Mucosa of rectum (tissue), 2 donors: ENCODE measurements around the gene AMOTL1.
A peak's percentile ranks its signal among the peaks of the same experiment; 100 is the strongest.

ENCODE experiments used
- H3K27ac ChIP-seq, 2 donors: one replicate each; pipeline ENCODE4 v1.7.0; 2013; ENCODE audit warnings: inconsistent platforms in 2 of 2, low read depth in 2 of 2, low read length in 2 of 2
- H3K27me3 ChIP-seq, 2 donors: one replicate each; pipeline ENCODE4 v1.7.0; 2013; ENCODE audit warnings: low read length in 2 of 2; ENCODE audit not compliant: control insufficient read depth in 2 of 2, insufficient read depth in 2 of 2
- H3K36me3 ChIP-seq, 2 donors: one replicate each; pipeline ENCODE4 v1.7.0; 2013; ENCODE audit warnings: low read length in 2 of 2; ENCODE audit not compliant: control insufficient read depth in 2 of 2, insufficient read depth in 2 of 2
- H3K4me1 ChIP-seq, 2 donors: one replicate each; pipeline ENCODE4 v1.7.0; 2013; ENCODE audit warnings: low read length in 2 of 2, mild to moderate bottlenecking in 1 of 2; ENCODE audit not compliant: control insufficient read depth in 2 of 2, insufficient read depth in 2 of 2
- H3K4me3 ChIP-seq, 2 donors: one replicate each; pipeline ENCODE4 v1.7.0; 2013; ENCODE audit warnings: low read length in 2 of 2
- H3K9ac ChIP-seq, 2 donors: one replicate each; pipeline ENCODE4 v1.7.0; 2013; ENCODE audit warnings: low read length in 2 of 2, low read depth in 1 of 2, mild to moderate bottlenecking in 1 of 2
- H3K9me3 ChIP-seq, 2 donors: one replicate each; pipeline ENCODE4 v1.7.0; 2013; ENCODE audit warnings: low read length in 2 of 2; ENCODE audit not compliant: control insufficient read depth in 2 of 2
- donor health status: healthy.
- donor health status: Normal muscosa, but diverticular disease.

The AMOTL1 gene

DNA sequence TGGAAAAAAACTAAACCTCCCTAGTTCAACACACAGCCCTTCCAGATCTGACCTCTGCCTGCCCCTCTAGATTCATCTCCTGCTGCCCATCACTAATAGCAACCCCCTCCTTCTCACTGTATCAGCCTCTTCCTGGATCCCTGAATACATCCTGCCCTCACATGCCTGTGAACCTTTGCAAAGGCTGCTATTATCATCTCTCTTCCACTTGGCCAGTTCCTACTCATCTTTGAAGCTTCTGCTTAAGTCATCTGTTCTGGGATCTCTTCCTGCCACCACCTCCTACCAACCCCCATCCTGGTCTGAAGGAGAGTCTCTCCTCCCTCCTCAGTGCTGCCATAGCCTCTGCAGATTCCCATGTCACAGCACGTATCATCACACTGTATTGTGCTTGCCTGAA, 38.0 kb upstream of the AMOTL1 start:
- Histone ChIP-seq H3K9me3 (no peaks in the 10 kb centered on the region), H3K27me3 (peaks cover 15 to 21% of the 10 kb centered on the region in 2 donors)

GRCh38 chr11:94731880-94732601, 36.1 kb upstream of the AMOTL1 start:
- no peak overlapping the region for H3K27ac ChIP-seq
- no peak overlapping the region for H3K9ac ChIP-seq
- no peaks in the 10 kb centered on the region for H3K36me3 ChIP-seq
- H3K27me3 ChIP-seq = peaks cover 11 to 21% of the 10 kb centered on the region in 2 donors
- no peaks in the 10 kb centered on the region for H3K9me3 ChIP-seq
- H3K4me1 ChIP-seq = no peaks in the 10 kb centered on the region
- H3K4me3 ChIP-seq = no peak overlapping the region

More for the DNA sequence above, 38.0 kb upstream of the AMOTL1 start:
- no peak overlapping the region for H3K4me3 ChIP-seq
- no peak overlapping the region for H3K9ac ChIP-seq
- no peak overlapping the region for H3K27ac ChIP-seq
- H3K36me3 ChIP-seq = no peaks in the 10 kb centered on the region
- no peaks in the 10 kb centered on the region for H3K4me1 ChIP-seq

- no peak overlapping the region for H3K4me3 ChIP-seq
- no peaks in the 10 kb centered on the region for H3K36me3 ChIP-seq
- H3K9ac ChIP-seq = no peak overlapping the region
- peaks cover 11 to 26% of the 10 kb centered on the region in 2 donors for H3K27me3 ChIP-seq
- no peaks in the 10 kb centered on the region for H3K4me1 ChIP-seq
- no peaks in the 10 kb centered on the region for H3K9me3 ChIP-seq
- H3K27ac ChIP-seq = peak overlapping the region in 1 of 2 donors; percentile 15
Observed at GRCh38 chr11:94732617-94733281, 35.4 kb upstream of the AMOTL1 start.

DNA sequence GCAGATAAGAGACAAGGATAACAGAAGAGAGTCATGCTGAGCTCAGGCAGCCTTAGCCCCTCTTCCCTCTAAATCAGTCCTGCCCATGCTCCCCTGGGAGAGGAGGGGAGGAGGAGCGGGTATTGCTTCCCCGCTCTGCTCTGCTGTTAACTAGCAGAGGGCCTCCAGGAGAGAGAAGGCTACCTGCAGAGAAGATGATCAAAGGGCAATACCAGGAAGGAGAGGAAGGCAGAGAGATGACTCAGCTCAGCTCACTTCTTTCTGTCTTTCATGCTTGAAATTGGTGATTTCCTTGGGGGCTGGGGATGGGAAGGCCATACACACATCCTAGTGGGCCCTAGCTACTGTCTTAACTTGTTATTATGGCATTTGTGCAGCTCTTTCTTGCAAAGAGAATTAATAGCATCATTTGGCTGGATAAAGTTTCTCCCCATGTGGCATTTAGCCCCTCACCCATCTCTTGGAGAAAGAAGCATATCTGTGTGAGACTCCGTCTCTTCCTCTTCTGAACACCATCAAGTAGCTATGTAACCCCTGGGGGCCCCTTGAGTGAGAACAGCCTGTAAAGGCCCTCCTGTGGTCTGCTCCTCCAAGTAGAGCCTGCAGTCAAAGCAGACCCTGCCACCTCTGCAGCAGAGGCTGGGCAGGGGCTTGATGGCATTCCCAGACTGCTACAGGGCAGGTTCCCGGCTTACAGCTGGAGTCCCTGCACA, 33.4 kb upstream of the AMOTL1 start:
- no peaks in the 10 kb centered on the region for H3K9me3 ChIP-seq
- H3K4me3 ChIP-seq = no peak overlapping the region
- peaks cover 11 to 35% of the 10 kb centered on the region in 2 donors for H3K27me3 ChIP-seq
- H3K36me3 ChIP-seq = no peaks in the 10 kb centered on the region
- no peaks in the 10 kb centered on the region for H3K4me1 ChIP-seq
- no peak overlapping the region for H3K27ac ChIP-seq
- no peak overlapping the region for H3K9ac ChIP-seq

GRCh38 chr11:94735907-94736306, 32.2 kb upstream of the AMOTL1 start:
- Histone ChIP-seq H3K27ac (no peak overlapping the region), H3K4me3 (no peak overlapping the region), H3K9ac (no peak overlapping the region), H3K36me3 (no peaks in the 10 kb centered on the region), H3K4me1 (no peaks in the 10 kb centered on the region), H3K27me3 (peaks cover 18 to 34% of the 10 kb centered on the region in 2 donors), H3K9me3 (no peaks in the 10 kb centered on the region)

- Histone ChIP-seq H3K36me3 (no peaks in the 10 kb centered on the region), H3K4me3 (no peak overlapping the region), H3K9ac (no peak overlapping the region), H3K27me3 (peaks cover 16 to 38% of the 10 kb centered on the region in 2 donors), H3K9me3 (no peaks in the 10 kb centered on the region), H3K27ac (no peak overlapping the region), H3K4me1 (peaks cover 0 to 2% of the 10 kb centered on the region in 2 donors)
Observed at GRCh38 chr11:94737171-94737611, 31.0 kb upstream of the AMOTL1 start.

DNA sequence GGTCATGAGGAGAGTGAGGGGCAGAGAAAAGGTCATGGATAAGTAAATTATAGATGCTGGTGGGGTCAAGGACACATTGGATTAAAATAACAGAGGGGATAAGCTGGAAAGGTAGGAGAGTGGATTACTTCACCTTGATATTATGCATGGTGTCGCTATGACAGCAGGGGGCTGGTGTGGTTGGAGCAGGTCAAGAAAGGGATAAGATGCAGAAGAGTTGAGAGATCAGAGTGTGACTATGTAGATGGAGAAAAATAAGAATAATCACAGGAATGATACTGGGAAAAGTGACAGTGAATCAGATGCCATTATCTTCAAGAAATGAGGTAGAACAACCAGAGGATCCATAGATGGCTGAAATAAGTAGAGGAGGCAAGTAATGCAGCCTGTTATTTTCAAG, 29.4 kb upstream of the AMOTL1 start:
- peaks cover 21 to 41% of the 10 kb centered on the region in 2 donors for H3K27me3 ChIP-seq
- no peak overlapping the region for H3K9ac ChIP-seq
- H3K36me3 ChIP-seq = no peaks in the 10 kb centered on the region
- H3K4me3 ChIP-seq = no peak overlapping the region
- H3K27ac ChIP-seq = no peak overlapping the region
- peaks cover 0 to 2% of the 10 kb centered on the region in 2 donors for H3K4me1 ChIP-seq
- no peaks in the 10 kb centered on the region for H3K9me3 ChIP-seq

GRCh38 chr11:94739331-94739730, 28.8 kb upstream of the AMOTL1 start:
- no peak overlapping the region for H3K9ac ChIP-seq
- no peak overlapping the region for H3K4me3 ChIP-seq
- H3K36me3 ChIP-seq = no peaks in the 10 kb centered on the region
- peaks cover 21 to 41% of the 10 kb centered on the region in 2 donors for H3K27me3 ChIP-seq
- H3K27ac ChIP-seq = no peak overlapping the region
- H3K9me3 ChIP-seq = no peaks in the 10 kb centered on the region
- H3K4me1 ChIP-seq = peaks cover 0 to 2% of the 10 kb centered on the region in 2 donors

- H3K9ac ChIP-seq = peak overlapping the region in 1 of 2 donors; percentile 34
- H3K27ac ChIP-seq = no peak overlapping the region
Observed at GRCh38 chr11:94740083-94741021, 27.8 kb upstream of the AMOTL1 start.

More at GRCh38 chr11:94740083-94741021, 27.8 kb upstream of the AMOTL1 start:
- Histone ChIP-seq H3K4me3 (peak overlapping the region; percentile 41 to 65), H3K27me3 (peaks cover 21 to 35% of the 10 kb centered on the region in 2 donors), H3K4me1 (peaks cover 0 to 2% of the 10 kb centered on the region in 2 donors), H3K36me3 (no peaks in the 10 kb centered on the region), H3K9me3 (no peaks in the 10 kb centered on the region)
